SIG-M5 (cell line): ENCODE measurements around the gene PIKFYVE.
"Not testable (repeated sequence)": the region's sequence is repeated elsewhere in the genome, so short reads cannot be mapped to it uniquely, and the experiment has no call there.

Experiments
- DNase-seq: peaks from one replicate; lab custom pipeline; 2025; lab: John Stamatoyannopoulos, UW

The PIKFYVE gene

GRCh38 chr2:208304695-208305094, 38.6 kb downstream of the PIKFYVE start:
- DNase-seq = no peak

- DNase-seq = no peak
Measured at GRCh38 chr2:208306291-208306690, 40.2 kb downstream of the PIKFYVE start.

- DNase-seq = no peak
Measured at GRCh38 chr2:208311321-208311720, 45.3 kb downstream of the PIKFYVE start.

GRCh38 chr2:208311954-208312353, 45.9 kb downstream of the PIKFYVE start:
- DNase-seq = no peak

- DNase-seq = no peak
Measured at GRCh38 chr2:208315081-208315788, 49.2 kb downstream of the PIKFYVE start.

GRCh38 chr2:208318127-208318526, 52.1 kb downstream of the PIKFYVE start:
- DNase-seq = no peak

GRCh38 chr2:208319391-208319790, 53.3 kb downstream of the PIKFYVE start:
- no peak for DNase-seq

- DNase-seq = no peak
Measured at GRCh38 chr2:208320686-208321085, 54.6 kb downstream of the PIKFYVE start.

- DNase-seq = no peak
Measured at GRCh38 chr2:208326016-208326415, 60.0 kb downstream of the PIKFYVE start.

- DNase-seq = no peak
Measured at GRCh38 chr2:208329485-208329884, 63.4 kb downstream of the PIKFYVE start.

- no peak for DNase-seq
Measured at GRCh38 chr2:208334230-208334629, 68.2 kb downstream of the PIKFYVE start.

GRCh38 chr2:208346756-208347155, 80.7 kb downstream of the PIKFYVE start:
- DNase-seq = no peak

GRCh38 chr2:208350610-208351009, 84.6 kb downstream of the PIKFYVE start:
- DNase-seq = no peak

- DNase-seq = no peak
Measured at GRCh38 chr2:208352644-208353567, 86.9 kb downstream of the PIKFYVE start.

GRCh38 chr2:208354964-208355381, 88.9 kb downstream of the PIKFYVE start:
- DNase-seq = no peak

GRCh38 chr2:208356420-208356819, 90.4 kb downstream of the PIKFYVE start:
- not testable (repeated sequence) for DNase-seq

GRCh38 chr2:208356846-208357574, 91.0 kb downstream of the PIKFYVE start:
- DNase-seq = no peak

GRCh38 chr2:208358758-208359631, 92.9 kb downstream of the PIKFYVE start:
- no peak for DNase-seq

GRCh38 chr2:208359632-208359986, 93.6 kb downstream of the PIKFYVE start:
- DNase-seq = no peak

- no peak for DNase-seq
Measured at GRCh38 chr2:208360259-208361076, 94.4 kb downstream of the PIKFYVE start.

GRCh38 chr2:208361077-208361441, 95.0 kb downstream of the PIKFYVE start:
- no peak for DNase-seq
